A549 (cell line): Measurements from ENCODE around the gene SMIM31. TPM values are rescaled to one million over a fixed set of nuclear protein-coding genes. Genes with fewer than 3 reads are reported as not detected.
A peak's percentile ranks its signal among the peaks of the same experiment; 100 is the strongest.

Source experiments
- ATAC-seq, 2 experiments: fragments of 200-7000 bp in 1 of 2; fragments of >200 bp in 1 of 2; cut with Nextera tagmentation in 1 of 2; cut with Tn5 transposase in 1 of 2; 3 replicates each; pipeline versions ENCODE4 v1.8.0 to v1.9.1; 2018 to 2020; ENCODE audit warnings: mild to moderate bottlenecking in 1 of 2, moderate library complexity in 1 of 2
- CTCF ChIA-PET: fragments of 300-600 bp; sonication (Branson Sonifier 250); formaldehyde crosslinking; extraction: SDS; loops from one replicate; lab custom pipeline; 2021; ENCODE audit warnings: antibody characterized with exemption, inconsistent platforms; lab: Yijun Ruan, JAX
- POLR2A ChIA-PET: fragments of 350-600 bp; formaldehyde crosslinking; extraction: SDS; loops from one replicate; lab custom pipeline; 2021; ENCODE audit warnings: antibody characterized with exemption, inconsistent platforms; lab: Yijun Ruan, JAX
- DNase-seq, 2 experiments: peaks; one replicate each; pipeline versions ENCODE4 v3.0.0 to v3.0.0-alpha.2; 2011 to 2016; ENCODE audit warnings: low read depth in 1 of 2, low spot score in 1 of 2
- FAIRE-seq: peaks from 2 replicates; lab custom pipeline; 2011; peaks lifted over from hg19 to GRCh38; lab: Jason Lieb, UNC
- H3K27ac ChIP-seq, 2 experiments: fragments of >200 bp; sonication (Bioruptor Twin); formaldehyde crosslinking; 3 replicates each; pipeline ENCODE4 v1.5.1; 2016 to 2017
- H3K4me1 ChIP-seq: fragments of >200 bp; sonication (Bioruptor Twin); formaldehyde crosslinking; 3 replicates; pipeline ENCODE4 v1.6.1; 2016
- H3K4me2 ChIP-seq: fragments of >200 bp; sonication (Bioruptor Twin); formaldehyde crosslinking; 3 replicates; pipeline ENCODE4 v1.6.1; 2016
- H3K4me3 ChIP-seq: fragments of >200 bp; sonication (Bioruptor Twin); formaldehyde crosslinking; 3 replicates; pipeline ENCODE4 v1.5.1; 2016
- H3K9me3 ChIP-seq: fragments of >200 bp; sonication (Bioruptor Twin); formaldehyde crosslinking; 3 replicates; pipeline ENCODE4 v1.6.1; 2016
- ATOH8 ChIP-seq: fragments of 250-450 bp; sonication (Bioruptor Pico); IDR thresholded peaks from 2 replicates; pipeline ENCODE4 v1.5.0; 2020; ENCODE audit warnings: low read depth, mild to moderate bottlenecking, moderate library complexity
- BHLHE40 ChIP-seq: IDR thresholded peaks from 2 replicates; pipeline ENCODE4 v1.6.1; 2012; ENCODE audit warnings: low read depth, low read length, inconsistent platforms
- CBX2 ChIP-seq: fragments of 200-600 bp; sonication (generic); IDR thresholded peaks from 2 replicates; pipeline ENCODE4 v1.6.1; 2016; ENCODE audit warnings: low read depth, mild to moderate bottlenecking, borderline replicate concordance
- CEBPB ChIP-seq, 2 experiments: fragments of >200 bp in 1 of 2; sonication (Bioruptor Twin) in 1 of 2; formaldehyde crosslinking in 1 of 2; IDR thresholded peaks; 2 replicates each; pipeline ENCODE4 v1.6.1; 2012 to 2016
- CHD2 ChIP-seq: fragments of 150-350 bp; IDR thresholded peaks from 2 replicates; pipeline ENCODE4 v1.6.1; 2014; ENCODE audit warnings: low read length; ENCODE audit not compliant: partially characterized antibody
- EP300 ChIP-seq, 2 experiments: fragments of >200 bp; sonication (Bioruptor Twin); formaldehyde crosslinking; IDR thresholded peaks; 2 replicates in 1 of 2; 3 replicates in 1 of 2; pipeline ENCODE4 v1.6.1; 2016 to 2017
- ESRRA ChIP-seq: fragments of 150-350 bp; IDR thresholded peaks from 2 replicates; pipeline ENCODE4 v1.6.1; 2014; ENCODE audit warnings: mild to moderate bottlenecking, low read length, borderline replicate concordance
- FOXS1 ChIP-seq: fragments of 250-450 bp; sonication (Bioruptor Pico); IDR thresholded peaks from 2 replicates; pipeline ENCODE4 v1.5.0; 2020; ENCODE audit warnings: mild to moderate bottlenecking, moderate library complexity
- GATA3 ChIP-seq: IDR thresholded peaks from 2 replicates; pipeline ENCODE4 v1.6.1; 2012; ENCODE audit warnings: borderline replicate concordance
- HOXB13 ChIP-seq: fragments of 250-450 bp; sonication (Bioruptor Pico); IDR thresholded peaks from 2 replicates; pipeline ENCODE4 v1.5.0; 2020; ENCODE audit warnings: low read depth, mild to moderate bottlenecking, moderate library complexity
- JUN ChIP-seq, 2 experiments: fragments of >200 bp; sonication (Bioruptor Twin); formaldehyde crosslinking; IDR thresholded peaks; 2 replicates in 1 of 2; 3 replicates in 1 of 2; pipeline ENCODE4 v1.6.1; 2016 to 2017
- KDM1A ChIP-seq: fragments of 200-600 bp; sonication (generic); IDR thresholded peaks from 2 replicates; pipeline ENCODE4 v1.6.1; 2016; ENCODE audit warnings: low read depth, mild to moderate bottlenecking
- MAFK ChIP-seq: fragments of 450-650 bp; IDR thresholded peaks from 2 replicates; pipeline ENCODE4 v1.6.1; 2014; ENCODE audit not compliant: partially characterized antibody
- MAX ChIP-seq: IDR thresholded peaks from 2 replicates; pipeline ENCODE4 v1.6.1; 2012
- NFE2L2 ChIP-seq: fragments of 150-350 bp; conservative IDR thresholded peaks from 2 replicates; pipeline ENCODE4 v1.6.1; 2014; ENCODE audit warnings: low read length
- NPAS2 ChIP-seq: fragments of 250-450 bp; sonication (Bioruptor Pico); IDR thresholded peaks from 2 replicates; pipeline ENCODE4 v1.8.0; 2022; ENCODE audit warnings: mild to moderate bottlenecking, moderate library complexity, borderline replicate concordance
- NR3C1 ChIP-seq: fragments of >200 bp; sonication (Bioruptor Twin); formaldehyde crosslinking; IDR thresholded peaks from 3 replicates; pipeline ENCODE4 v1.6.1; 2017
- PHF8 ChIP-seq: fragments of 200-600 bp; sonication (generic); IDR thresholded peaks from 2 replicates; pipeline ENCODE4 v1.6.1; 2016; ENCODE audit warnings: low read depth, mild to moderate bottlenecking, antibody characterized with exemption, moderate library complexity, borderline replicate concordance
- POLR2AphosphoS2 ChIP-seq: conservative IDR thresholded peaks from 2 replicates; pipeline ENCODE4 v1.6.1; 2012; ENCODE audit warnings: low read length, improper control_type of control experiment, inconsistent platforms
- RFX5 ChIP-seq: fragments of 450-650 bp; IDR thresholded peaks from 2 replicates; pipeline ENCODE4 v1.7.1; 2014; ENCODE audit warnings: antibody characterized with exemption, mild to moderate bottlenecking, moderate library complexity
- TP53 ChIP-seq: fragments of 250-450 bp; sonication (Bioruptor Pico); IDR thresholded peaks from 2 replicates; pipeline ENCODE4 v1.5.0; 2021; ENCODE audit warnings: mild to moderate bottlenecking, moderate library complexity
- USF2 ChIP-seq: fragments of 450-650 bp; IDR thresholded peaks from 2 replicates; pipeline ENCODE4 v1.6.1; 2014; ENCODE audit warnings: antibody characterized with exemption
- ZC3H11A ChIP-seq: fragments of 450-650 bp; IDR thresholded peaks from 2 replicates; pipeline ENCODE4 v1.6.1; 2014; ENCODE audit warnings: antibody characterized with exemption, mild to moderate bottlenecking
- ZNF302 ChIP-seq: fragments of 250-450 bp; sonication (Bioruptor Pico); IDR thresholded peaks from 2 replicates; pipeline ENCODE4 v1.9.0; 2021; ENCODE audit warnings: inconsistent platforms, mild to moderate bottlenecking, moderate library complexity
- WGBS: methylation state at CpG from one replicate; pipeline ENCODE4 v1.1.6; 2017; ENCODE audit errors: missing lambda C conversion rate; 5-methylcytosine and 5-hydroxymethylcytosine counted together
- polyA plus RNA-seq, 4 experiments: library from polyadenylated mRNA; depleted of rRNA in 3 of 4; stranded (reverse); fragments of >200 nt; fragmentation: RNase III in 1 of 4; extraction: RNeasy Plus Mini Kit Qiagen cat#74134 plus additional on column Dnase treatment in 1 of 4; gene quantifications; 2 replicates in 3 of 4; 3 replicates in 1 of 4; pipeline ENCODE4 v1.2.3, GENCODE V29; 2011 to 2017

The SMIM31 gene
- polyA plus RNA-seq, 2 of the 4 experiments (the other 2 are of a cell fraction) = 0.39 TPM; not detected in 1

DNA sequence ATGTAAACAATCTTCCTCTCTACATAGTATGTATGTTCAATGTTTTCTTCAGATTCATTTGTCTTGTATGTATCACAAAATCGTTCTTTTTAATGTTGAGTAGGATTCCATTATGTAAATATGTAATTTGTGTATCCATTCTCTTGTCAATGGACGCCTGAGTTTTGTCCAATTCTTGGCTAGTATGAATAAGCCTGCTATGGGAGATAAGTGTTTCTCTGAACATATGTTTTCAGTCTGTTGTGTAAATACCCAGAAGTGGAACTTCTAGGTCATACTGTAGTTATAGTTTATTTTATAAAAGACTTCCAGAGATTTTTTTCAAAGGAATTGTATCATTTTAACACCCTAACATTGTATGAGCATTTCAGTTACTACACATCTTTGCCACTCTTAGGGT, 2.8 kb downstream of the SMIM31 start:
- Histone ChIP-seq H3K27ac (no peak overlapping the region), H3K9me3 (no peaks in the 10 kb centered on the region)
- WGBS = 15% methylated on average over 2 of the region's 2 CpGs
- no peak for DNase-seq
- TF ChIP-seq ZNF302 (no peak), GATA3 (no peak), NR3C1 (no peak), HOXB13 (CRISPR knock-in tag) (no peak), ZC3H11A (no peak), MAFK (no peak), RFX5 (no peak), CEBPB (IDR thresholded peaks at IDR 0.05) (no peak), POLR2AphosphoS2 (no peak), JUN (IDR thresholded peaks at IDR 0.05) (no peak), ESRRA (no peak), NFE2L2 (no peak), EP300 (IDR thresholded peaks at IDR 0.05) (no peak), ATOH8 (CRISPR knock-in tag) (no peak), USF2 (no peak), MAX (no peak), NPAS2 (CRISPR knock-in tag) (no peak), TP53 (CRISPR knock-in tag) (no peak)
- TF ChIP-seq, all 56 proteins: peak for 0
- CTCF ChIA-PET = interaction anchor here (1.2 kb wide), 1 partner anchor 9 kb away, joined by 3 read pairs; no protein-coding TSS in a partner anchor
- Histone ChIP-seq H3K4me1 (no peaks in the 10 kb centered on the region), H3K4me2 (no peak overlapping the region), H3K4me3 (no peak overlapping the region)
- FAIRE-seq (no peak), ATAC-seq (no peak)
- POLR2A ChIA-PET = no interaction called here

- TF ChIP-seq ATOH8 (CRISPR knock-in tag) = no peak
- TF ChIP-seq KDM1A = no peak
- no peak for TF ChIP-seq CHD2
- TF ChIP-seq BHLHE40 = no peak
- TF ChIP-seq HOXB13 (CRISPR knock-in tag) = no peak
- no peak for TF ChIP-seq CBX2
- no peak for TF ChIP-seq FOXS1 (CRISPR knock-in tag)
- TF ChIP-seq, all 56 proteins: peak for 0
- 44% methylated on average over 1 of the region's 1 CpG for WGBS
- H3K9me3 ChIP-seq = no peaks in the 10 kb centered on the region
- H3K4me3 ChIP-seq = no peak overlapping the region
- H3K4me2 ChIP-seq = no peak overlapping the region
- ChIA-PET CTCF (no interaction called here), POLR2A (no interaction called here)
- FAIRE-seq (no peak), DNase-seq (no peak), ATAC-seq (no peak)
- H3K4me1 ChIP-seq = no peaks in the 10 kb centered on the region
- no peak overlapping the region for H3K27ac ChIP-seq
Observed at GRCh38 chr4:164761241-164761640, 7.3 kb downstream of the SMIM31 start.

DNA sequence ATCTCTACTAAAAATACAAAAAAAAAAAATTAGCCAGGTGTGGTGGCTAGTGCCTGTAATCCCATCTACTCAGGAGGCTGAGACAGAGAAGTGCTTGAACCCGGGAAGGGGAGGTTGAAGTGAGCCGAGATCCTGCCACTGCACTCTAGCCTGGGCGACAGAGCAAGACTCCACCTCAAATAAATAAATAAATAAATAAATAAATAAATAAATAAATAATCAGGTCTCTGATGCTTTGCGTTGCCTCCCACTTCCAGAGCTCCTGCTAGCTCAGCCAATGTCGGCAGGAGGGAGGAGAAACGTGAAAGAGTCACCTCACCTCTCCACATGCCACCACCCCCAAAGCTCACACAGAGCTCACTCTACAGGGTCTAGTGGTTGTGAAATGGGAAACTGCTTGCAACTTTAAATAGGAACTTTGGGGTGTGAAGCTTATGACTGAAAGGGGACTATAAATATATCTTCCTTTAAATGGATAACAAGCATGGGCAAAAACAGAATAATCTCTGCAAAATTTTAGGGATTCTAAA, 7.9 kb downstream of the SMIM31 start:
- TF ChIP-seq HOXB13 (CRISPR knock-in tag) = no peak
- TF ChIP-seq PHF8 = no peak
- no peak for TF ChIP-seq USF2
- TF ChIP-seq ZC3H11A = peak; percentile 56
- H3K9me3 ChIP-seq = no peaks in the 10 kb centered on the region
- CTCF ChIA-PET = no interaction called here
- no peaks in the 10 kb centered on the region for H3K4me1 ChIP-seq
- H3K27ac ChIP-seq = no peak overlapping the region
- no peak for FAIRE-seq
- H3K4me2 ChIP-seq = no peak overlapping the region
- no peak overlapping the region for H3K4me3 ChIP-seq
- DNase-seq = no peak
- WGBS = 52% methylated on average over 6 of the region's 6 CpGs
- POLR2A ChIA-PET = no interaction called here
- no peak for ATAC-seq
